ENCODE data around the gene BAZ2B. TPM values are rescaled to one million over a fixed set of nuclear protein-coding genes. Genes with fewer than 3 reads are reported as not detected.

The BAZ2B gene
- polyA plus RNA-seq, 2 of the 4 experiments (the other 2 are of a cell fraction), result 19.6 to 50.6 TPM

- no peak overlapping the region for H3K4me2 ChIP-seq
- no peak for TF ChIP-seq BCL3 (IDR thresholded peaks at IDR 0.05)
- no peak for TF ChIP-seq HDAC2 (IDR thresholded peaks at IDR 0.05)
- no peak for TF ChIP-seq ZC3H11A (IDR thresholded peaks at IDR 0.05)
- TF ChIP-seq MYC (IDR thresholded peaks at IDR 0.05; ENCODE audit: borderline replicate concordance, low read length), result no peak
- DNase-seq (ENCODE audit: low read depth in 1 of 2, low spot score in 1 of 2), result no peak
- ATAC-seq, result peak in 1 of 2 experiments; percentile 35; a peak in 3 of 6 replicates
- peaks cover 70% of the 10 kb centered on the region for H3K4me1 ChIP-seq
- ChIA-PET CTCF (interaction anchor here (0.7 to 2.0 kb wide), 2 partner anchors 25 to 104 kb away, joined by 3 to 6 read pairs; partner anchors contain the start of gene MARCHF7), POLR2A (interaction anchor here (0.5 to 2.4 kb wide), 2 partner anchors 59 to 104 kb away, joined by 5 to 16 read pairs; partner anchors contain the start of gene MARCHF7)
- H3K9me3 ChIP-seq, result no peaks in the 10 kb centered on the region
- FAIRE-seq, result no peak
- WGBS (ENCODE audit: missing lambda C conversion rate), result 88% methylated on average over 1 of the region's 1 CpG
- H3K4me3 ChIP-seq, result no peak overlapping the region
- no peak overlapping the region for H3K27ac ChIP-seq
These were observed 7.5 kb downstream of the BAZ2B start for GRCh38 chr2:159608723-159609308.

- Histone ChIP-seq H3K4me2 (no peak overlapping the region), H3K9me3 (no peaks in the 10 kb centered on the region), H3K4me3 (no peak overlapping the region), H3K4me1 (peaks cover 65% of the 10 kb centered on the region), H3K27ac (no peak overlapping the region)
- TF ChIP-seq FOSB (CRISPR knock-in tag; IDR thresholded peaks at IDR 0.05), result no peak
- TF ChIP-seq HES2 (IDR thresholded peaks at IDR 0.05), result no peak
- TF ChIP-seq RFX5 (IDR thresholded peaks at IDR 0.05), result no peak
- TF ChIP-seq ZSCAN20 (CRISPR knock-in tag; IDR thresholded peaks at IDR 0.05), result no peak
- no peak for TF ChIP-seq ATOH8 (CRISPR knock-in tag; IDR thresholded peaks at IDR 0.05; ENCODE audit: low read depth)
- TF ChIP-seq E2F6 (IDR thresholded peaks at IDR 0.05; ENCODE audit: borderline replicate concordance, low read depth), result no peak
- TF ChIP-seq EHF (CRISPR knock-in tag; IDR thresholded peaks at IDR 0.05), result no peak
- TF ChIP-seq RCOR1 (IDR thresholded peaks at IDR 0.05; ENCODE audit: low read depth, low read length), result no peak
- no peak for TF ChIP-seq FOSL2 (IDR thresholded peaks at IDR 0.05)
- no peak for TF ChIP-seq FOSL2 (CRISPR knock-in tag; IDR thresholded peaks at IDR 0.05)
- no peak for TF ChIP-seq KDM5A (IDR thresholded peaks at IDR 0.05)
- no peak for TF ChIP-seq GATA3 (IDR thresholded peaks at IDR 0.05; ENCODE audit: borderline replicate concordance)
- no peak for TF ChIP-seq PBX3 (IDR thresholded peaks at IDR 0.05)
- TF ChIP-seq HOXA7 (CRISPR knock-in tag; IDR thresholded peaks at IDR 0.05), result no peak
- TF ChIP-seq JUNB (IDR thresholded peaks at IDR 0.05), result no peak
- FAIRE-seq, result no peak
- ChIA-PET CTCF (interaction anchor here (0.7 to 2.0 kb wide), 2 partner anchors 26 to 104 kb away, joined by 3 to 6 read pairs; partner anchors contain the start of gene MARCHF7), POLR2A (interaction anchor here (2.4 kb wide), 1 partner anchor 104 kb away, joined by 16 read pairs; the partner anchor contains the start of gene MARCHF7)
- DNase-seq (ENCODE audit: low read depth in 1 of 2, low spot score in 1 of 2), result no peak
- ATAC-seq, result no peak; a peak in 1 of 6 replicates
- 98% methylated on average over 6 of the region's 6 CpGs for WGBS (ENCODE audit: missing lambda C conversion rate)
These were observed 8.2 kb downstream of the BAZ2B start for GRCh38 chr2:159608108-159608507.

- ChIA-PET CTCF (no interaction called here), POLR2A (interaction anchor here (1.6 to 3.1 kb wide), 2 partner anchors 8 to 10 kb away, joined by 4 to 21 read pairs; partner anchors contain the start of gene BAZ2B)
- Histone ChIP-seq H3K9me3 (no peaks in the 10 kb centered on the region), H3K4me1 (peaks cover 55% of the 10 kb centered on the region), H3K4me2 (peak overlapping the region; percentile 63), H3K27ac (peak overlapping the region; percentile 31 to 62; a peak in 2 of 6 replicates), H3K4me3 (no peak overlapping the region)
- ATAC-seq (no peak), FAIRE-seq (no peak), DNase-seq (ENCODE audit: low read depth in 1 of 2, low spot score in 1 of 2) (no peak)
- WGBS (ENCODE audit: missing lambda C conversion rate), result 18% methylated on average over 2 of the region's 2 CpGs
- TF ChIP-seq ZNF302 (CRISPR knock-in tag; IDR thresholded peaks at IDR 0.05) (no peak), TFCP2L1 (CRISPR knock-in tag; IDR thresholded peaks at IDR 0.05) (no peak), MAX (IDR thresholded peaks at IDR 0.05) (no peak), EHF (CRISPR knock-in tag; IDR thresholded peaks at IDR 0.05) (no peak), CBX2 (IDR thresholded peaks at IDR 0.05; ENCODE audit: borderline replicate concordance, low read depth) (no peak), EP300 (IDR thresholded peaks at IDR 0.05) (no peak), NPAS2 (CRISPR knock-in tag; IDR thresholded peaks at IDR 0.05; ENCODE audit: borderline replicate concordance) (no peak), FOSB (CRISPR knock-in tag; IDR thresholded peaks at IDR 0.05) (no peak), JUNB (IDR thresholded peaks at IDR 0.05) (no peak), NR3C1 (IDR thresholded peaks at IDR 0.05) (no peak), SREBF2 (IDR thresholded peaks at IDR 0.05) (no peak), KDM5A (IDR thresholded peaks at IDR 0.05) (no peak), FOXS1 (CRISPR knock-in tag; IDR thresholded peaks at IDR 0.05) (no peak), PHF8 (IDR thresholded peaks at IDR 0.05; ENCODE audit: borderline replicate concordance, low read depth) (no peak), CEBPB (IDR thresholded peaks at IDR 0.05) (no peak), TP53 (CRISPR knock-in tag; IDR thresholded peaks at IDR 0.05) (no peak), RNF2 (IDR thresholded peaks at IDR 0.05; ENCODE audit: borderline replicate concordance, low read depth) (no peak), CHD4 (IDR thresholded peaks at IDR 0.05; ENCODE audit: borderline replicate concordance) (no peak)
These were observed 10.1 kb downstream of the BAZ2B start for GRCh38 chr2:159606287-159606686.

All from A549 (cell line).